CD14-positive monocyte (primary cell): ENCODE measurements around the gene ADH4. TPM values are rescaled to one million over a fixed set of nuclear protein-coding genes. Genes with fewer than 3 reads are reported as not detected.
"Not testable (repeated sequence)": the region's sequence is repeated elsewhere in the genome, so short reads cannot be mapped to it uniquely, and the experiment has no call there.

Experiments used
- DNase-seq, 3 donors: peaks; one replicate each; pipeline ENCODE4 v3.0.0-alpha.2; 2011 to 2022
- H2AFZ ChIP-seq: 2 replicates; pipeline ENCODE4 v1.6.0; 2012; ENCODE audit warnings: mild to moderate bottlenecking, low read depth, low read length, inconsistent platforms; ENCODE audit not compliant: insufficient read depth, poor library complexity, severe bottlenecking
- H3K27ac ChIP-seq, 2 donors: 1 replicate in 1 of 2; 2 replicates in 1 of 2; pipeline ENCODE4 v1.5.1; 2012 to 2013; ENCODE audit warnings: low read length in 2 of 2, control low read depth in 1 of 2, inconsistent platforms in 1 of 2, low read depth in 1 of 2, mild to moderate bottlenecking in 1 of 2
- H3K27me3 ChIP-seq, 2 donors: one replicate each; pipeline versions ENCODE4 v1.6.0 to v1.6.1; 2011 to 2013; ENCODE audit warnings: low read length in 2 of 2; ENCODE audit not compliant: control insufficient read depth in 2 of 2, insufficient read depth in 2 of 2
- H3K36me3 ChIP-seq, 2 donors: replicated peaks in 1 of 2; 1 replicate in 1 of 2; 2 replicates in 1 of 2; pipeline versions ENCODE4 v1.5.1 to v1.6.1; 2012 to 2013; ENCODE audit warnings: low read length in 2 of 2, control low read depth in 1 of 2, inconsistent platforms in 1 of 2, mild to moderate bottlenecking in 1 of 2; ENCODE audit not compliant: insufficient read depth in 2 of 2, control insufficient read depth in 1 of 2
- H3K4me1 ChIP-seq, 2 donors: 1 replicate in 1 of 2; 2 replicates in 1 of 2; pipeline versions ENCODE4 v1.5.1 to v1.6.1; 2012 to 2013; ENCODE audit warnings: low read length in 2 of 2, control low read depth in 1 of 2, inconsistent platforms in 1 of 2, mild to moderate bottlenecking in 1 of 2, moderate library complexity in 1 of 2; ENCODE audit not compliant: insufficient read depth in 2 of 2, control insufficient read depth in 1 of 2
- H3K4me2 ChIP-seq: replicated peaks from 2 replicates; pipeline ENCODE3; 2012; ENCODE audit warnings: low read length, moderate library complexity, mild to moderate bottlenecking; ENCODE audit not compliant: poor library complexity, severe bottlenecking; ENCODE audit errors: extremely low read depth
- H3K4me3 ChIP-seq, 3 experiments: fragments of 200-600 bp in 1 of 3; sonication (generic) in 1 of 3; replicated peaks in 1 of 3; 1 replicate in 2 of 3; 2 replicates in 1 of 3; pipeline ENCODE4 v1.5.1; 2011 to 2013; ENCODE audit warnings: low read length in 3 of 3, mild to moderate bottlenecking in 3 of 3, control low read depth in 2 of 3, low read depth in 2 of 3, inconsistent platforms in 1 of 3, moderate library complexity in 1 of 3
- H3K79me2 ChIP-seq: 2 replicates; pipeline ENCODE4 v1.6.0; 2012; ENCODE audit warnings: mild to moderate bottlenecking, control low read depth, inconsistent platforms, low read length, moderate library complexity; ENCODE audit not compliant: insufficient read depth
- H3K9ac ChIP-seq: 2 replicates; pipeline ENCODE4 v1.6.0; 2017; ENCODE audit warnings: low read length, mild to moderate bottlenecking; ENCODE audit not compliant: insufficient read depth, poor library complexity, severe bottlenecking
- H3K9me3 ChIP-seq, 2 donors: replicated peaks in 1 of 2; 1 replicate in 1 of 2; 2 replicates in 1 of 2; pipeline versions ENCODE4 v1.5.1 to v1.6.1; 2012 to 2013; ENCODE audit warnings: low read length in 2 of 2, control low read depth in 1 of 2; ENCODE audit not compliant: control insufficient read depth in 1 of 2, insufficient read depth in 1 of 2
- H4K20me1 ChIP-seq: 2 replicates; pipeline ENCODE4 v1.6.0; 2012; ENCODE audit warnings: mild to moderate bottlenecking, low read length, control low read depth, moderate library complexity; ENCODE audit not compliant: insufficient read depth
- H3K27ac Mint-ChIP-seq, 7 donors: one replicate each; pipeline ENCODE4 v1.8.0; 2020; ENCODE audit warnings: mild to moderate bottlenecking in 7 of 7, mixed read lengths in 7 of 7, moderate library complexity in 6 of 7, inconsistent platforms in 2 of 7
- H3K27me3 Mint-ChIP-seq, 3 donors: one replicate each; pipeline ENCODE4 v1.8.0; 2021 to 2022; ENCODE audit warnings: low read depth in 3 of 3, mild to moderate bottlenecking in 3 of 3, mixed read lengths in 3 of 3, moderate library complexity in 3 of 3, inconsistent platforms in 1 of 3
- H3K36me3 Mint-ChIP-seq, 2 donors: one replicate each; pipeline ENCODE4 v1.8.0; 2020; ENCODE audit warnings: mixed read lengths in 2 of 2, inconsistent platforms in 1 of 2, mild to moderate bottlenecking in 1 of 2
- H3K4me1 Mint-ChIP-seq: one replicate; pipeline ENCODE4 v1.8.0; 2020; ENCODE audit warnings: mild to moderate bottlenecking, mixed read lengths
- H3K4me3 Mint-ChIP-seq, 2 donors: one replicate each; pipeline ENCODE4 v1.8.0; 2020; ENCODE audit warnings: mild to moderate bottlenecking in 2 of 2, mixed read lengths in 2 of 2, moderate library complexity in 1 of 2
- H3K9me3 Mint-ChIP-seq, 7 donors: one replicate each; pipeline ENCODE4 v1.8.0; 2020 to 2022; ENCODE audit warnings: mixed read lengths in 7 of 7, mild to moderate bottlenecking in 6 of 7, moderate library complexity in 6 of 7, inconsistent platforms in 2 of 7
- CTCF ChIP-seq: fragments of 200-600 bp; IDR thresholded peaks from one replicate; pipeline ENCODE4 v1.8.0; 2022; ENCODE audit warnings: antibody characterized with exemption, mild to moderate bottlenecking
- WGBS: methylation state at CpG from one replicate; pipeline ENCODE4 v1.1.5; 2013; ENCODE audit warnings: missing lambda C conversion rate; ENCODE audit not compliant: insufficient coverage; 5-methylcytosine and 5-hydroxymethylcytosine counted together
- intact Hi-C, 2 donors: fragments of 100-400 bp; cut with micrococcal nuclease; formaldehyde crosslinking; loops; one replicate each; pipeline versions ENCODE4 v1.15.0 to v1.15.1; 2023
- polyA plus RNA-seq, 3 donors: library from polyadenylated mRNA; depleted of rRNA in 1 of 3; unstranded in 2 of 3; stranded (reverse) in 1 of 3; fragments of 300-500 nt in 2 of 3; fragments of >200 nt in 1 of 3; fragmentation: Illumina TruSeq in 2 of 3; gene quantifications; 1 replicate in 2 of 3; 2 replicates in 1 of 3; pipeline ENCODE4 v1.2.3, GENCODE V29; 2012 to 2021

ADH4 gene
- polyA plus RNA-seq, 3 donors = not detected

- intact Hi-C loops = no loop called here
- peaks cover 12 to 13% of the 10 kb centered on the region in 2 donors for H3K4me1 ChIP-seq
- DNase-seq = no peak
- H3K9me3 Mint-ChIP-seq = no peaks in the 10 kb centered on the region
- peaks cover 48 to 59% of the 10 kb centered on the region in 2 donors for H3K36me3 ChIP-seq
- TF ChIP-seq CTCF = no peak
- peaks cover 28% of the 10 kb centered on the region for H3K79me2 ChIP-seq
- no peaks in the 10 kb centered on the region for H4K20me1 ChIP-seq
- no peak overlapping the region for H3K27ac ChIP-seq
- peaks cover 47 to 64% of the 10 kb centered on the region in 2 donors for H3K36me3 Mint-ChIP-seq
- no peak overlapping the region for H3K4me3 ChIP-seq
- H3K27me3 ChIP-seq = no peaks in the 10 kb centered on the region
- no peaks in the 10 kb centered on the region for H3K9me3 ChIP-seq
- WGBS = no CpG with 5 or more reads among the region's 2 CpGs
- H3K9ac ChIP-seq = no peak overlapping the region
- no peak overlapping the region for H3K4me2 ChIP-seq
- no peak overlapping the region for H3K27ac Mint-ChIP-seq
- H2AFZ ChIP-seq = no peak overlapping the region
- peaks cover 24% of the 10 kb centered on the region for H3K4me1 Mint-ChIP-seq
- H3K4me3 Mint-ChIP-seq = no peak overlapping the region
- peaks cover 0 to 2% (median 0%) of the 10 kb centered on the region in 3 donors for H3K27me3 Mint-ChIP-seq
Observed at GRCh38 chr4:99084595-99084994, 59.5 kb downstream of the ADH4 start.

- no peak for TF ChIP-seq CTCF
- Histone ChIP-seq H3K4me1 (peaks cover 0 to 3% of the 10 kb centered on the region in 2 donors), H3K27ac (no peak overlapping the region), H3K9me3 (no peaks in the 10 kb centered on the region), H3K4me3 (no peak overlapping the region), H3K36me3 (peaks cover 66 to 83% of the 10 kb centered on the region in 2 donors), H2AFZ (no peak overlapping the region), H3K9ac (no peak overlapping the region), H3K79me2 (peaks cover 14% of the 10 kb centered on the region), H3K27me3 (no peaks in the 10 kb centered on the region), H3K4me2 (no peak overlapping the region), H4K20me1 (no peaks in the 10 kb centered on the region)
- 100% methylated on average over 4 of the region's 5 CpGs for WGBS
- no peaks in the 10 kb centered on the region for H3K9me3 Mint-ChIP-seq
- no peak overlapping the region for H3K27ac Mint-ChIP-seq
- peaks cover 7% of the 10 kb centered on the region for H3K4me1 Mint-ChIP-seq
- no peak for DNase-seq
- intact Hi-C loops = no loop called here
- H3K36me3 Mint-ChIP-seq = peaks cover 61 to 86% of the 10 kb centered on the region in 2 donors
- no peaks in the 10 kb centered on the region for H3K27me3 Mint-ChIP-seq
- H3K4me3 Mint-ChIP-seq = no peak overlapping the region
Observed at GRCh38 chr4:99082192-99082591, 61.9 kb downstream of the ADH4 start.

GRCh38 chr4:99080869-99081268 is 63.2 kb downstream of the ADH4 start:
- H3K27me3 Mint-ChIP-seq, H3K79me2 ChIP-seq: not testable (repeated sequence)

More at GRCh38 chr4:99080869-99081268, 63.2 kb downstream of the ADH4 start:
- H2AFZ ChIP-seq, H3K4me1 ChIP-seq, H3K4me2 ChIP-seq, H3K27ac Mint-ChIP-seq, H3K4me3 Mint-ChIP-seq, H3K9me3 Mint-ChIP-seq, H3K9ac ChIP-seq, DNase-seq, H3K9me3 ChIP-seq, intact Hi-C loops, H4K20me1 ChIP-seq, H3K4me1 Mint-ChIP-seq, H3K27me3 ChIP-seq, H3K4me3 ChIP-seq, H3K27ac ChIP-seq: not testable (repeated sequence)
- peaks cover 79 to 97% of the 10 kb centered on the region in 2 donors for H3K36me3 ChIP-seq
- peaks cover 70 to 95% of the 10 kb centered on the region in 2 donors for H3K36me3 Mint-ChIP-seq
- WGBS = no CpG with 5 or more reads among the region's 6 CpGs
